ENCODE measurements around the gene SCML2. TPM values are rescaled to one million over a fixed set of nuclear protein-coding genes. Genes with fewer than 3 reads are reported as not detected.

Gene SCML2
- 0.21 and 0.48 TPM in 2 replicates for total RNA-seq

DNA sequence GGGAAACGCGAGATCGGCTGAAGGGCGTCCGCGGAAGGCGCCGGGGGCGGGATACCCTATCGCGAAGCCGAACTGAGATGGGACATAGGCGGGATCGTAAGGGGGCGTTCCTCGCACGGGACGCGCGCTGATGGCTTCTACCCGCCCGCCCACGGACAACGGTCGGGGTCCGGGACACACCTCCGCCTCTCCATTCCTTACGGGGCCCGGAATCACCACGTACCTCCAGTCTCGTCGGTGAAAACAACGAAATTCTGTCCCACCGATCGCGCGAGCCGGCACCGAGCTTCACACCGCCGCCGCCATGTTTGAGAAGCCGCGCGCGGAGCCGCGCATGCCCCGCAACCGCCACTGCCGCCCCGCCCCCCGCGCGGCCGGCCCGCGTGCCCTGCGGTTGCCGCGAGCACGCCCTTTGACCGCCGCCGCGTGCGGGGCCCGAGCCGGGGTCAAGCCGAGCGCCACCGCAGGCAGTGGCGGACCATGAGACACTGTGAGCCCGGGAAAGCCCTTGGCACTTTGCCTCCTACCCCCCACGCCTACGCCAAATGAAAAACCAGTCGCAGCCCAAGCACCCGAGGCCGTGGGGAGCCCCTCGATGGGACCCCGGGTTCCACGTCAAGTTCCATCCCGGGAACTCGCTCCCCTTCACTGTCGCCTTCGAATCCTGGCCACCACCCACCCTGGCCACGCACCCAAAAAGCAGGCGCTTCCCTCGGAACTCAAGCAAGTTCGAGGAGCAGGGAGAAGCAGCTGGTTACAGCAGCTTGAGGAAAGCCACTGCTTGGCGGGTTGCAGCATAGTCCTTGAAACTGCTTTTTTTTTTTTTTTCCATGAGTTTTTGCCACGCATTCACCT, at the start of gene SCML2:
Gene SCML2 (minus strand): TSS at position 320 of the 855 bp plus-strand sequence. CDS start 20,617 bp downstream, outside the sequence.

DNA sequence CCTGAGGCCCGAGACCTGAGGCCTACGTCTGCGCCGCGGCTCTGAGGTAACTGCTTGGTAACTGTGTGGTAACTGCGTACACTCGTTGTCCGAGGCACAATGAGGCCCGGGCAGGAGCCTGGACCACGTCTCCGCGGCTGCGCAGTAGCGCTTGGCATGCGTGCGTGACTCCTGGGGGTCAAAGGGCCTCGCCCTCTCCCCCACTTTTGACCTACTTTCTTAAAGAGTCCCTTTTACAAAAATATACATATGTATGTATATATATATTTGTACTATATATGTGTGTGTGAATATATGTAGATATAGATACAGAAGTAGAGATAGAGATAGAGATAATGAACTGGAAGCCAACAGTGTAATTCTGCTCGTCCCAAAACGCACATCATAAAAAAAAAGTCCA, 133.7 kb downstream of the SCML2 start, which contains the start of gene BEND2:
Gene BEND2 (minus strand): TSS at position 101 of the 400 bp plus-strand sequence. CDS start 136 bp downstream, outside the sequence.

Other genes starting within 250 kb of the SCML2 start
- gene BEND2, start 133.8 kb downstream of the SCML2 start, total RNA-seq, result not detected in 2 replicates
- gene CDKL5, start 70.9 kb upstream of the SCML2 start, total RNA-seq, result 2.3 and 5.5 TPM in 2 replicates